HK-2 (cell line): ENCODE results near the gene WWC1.

Experiments used
- DNase-seq: peaks from one replicate; pipeline ENCODE4 v3.0.0-alpha.2; 2018; ENCODE audit not compliant: unreplicated experiment

Gene WWC1

DNA sequence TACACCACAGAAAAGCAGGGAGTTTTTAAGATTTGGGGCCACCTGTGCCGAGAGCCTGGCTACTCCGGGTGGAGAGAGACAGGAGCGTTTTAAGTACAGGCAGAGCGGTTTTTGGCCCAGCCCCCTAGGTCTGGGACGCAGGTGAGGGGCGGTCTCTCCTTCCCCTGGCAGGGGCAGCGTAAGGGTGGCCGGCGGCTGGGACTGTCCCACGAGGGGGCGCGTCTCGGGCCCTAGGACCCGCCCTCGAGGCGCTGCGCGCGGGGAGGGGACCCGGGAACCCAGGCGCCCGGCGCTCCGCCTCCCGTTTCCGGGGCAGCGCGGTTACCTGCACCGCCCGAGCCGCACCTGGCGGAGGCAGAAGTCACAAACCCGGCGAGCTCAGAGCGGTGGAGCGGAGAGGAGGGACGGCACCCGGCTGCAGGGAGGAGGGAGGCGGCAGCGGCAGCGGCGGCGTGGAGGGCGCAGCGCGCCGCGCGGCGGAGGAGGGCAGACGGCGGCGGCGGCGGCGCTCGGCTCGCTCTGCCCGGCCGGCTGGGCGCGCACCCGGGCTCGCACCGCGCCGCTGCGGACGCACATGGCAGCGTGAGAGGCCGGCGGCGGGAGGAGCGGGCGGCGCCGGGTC, at the start of gene WWC1:
TSS of gene WWC1 (plus strand) at position 304 of the 622 bp plus-strand sequence. CDS start 508 bp downstream, outside the sequence.
- DNase-seq: peak; percentile 84

- DNase-seq: no peak
These were observed 46.4 kb upstream of the WWC1 start for GRCh38 chr5:168244838-168245559.

DNA sequence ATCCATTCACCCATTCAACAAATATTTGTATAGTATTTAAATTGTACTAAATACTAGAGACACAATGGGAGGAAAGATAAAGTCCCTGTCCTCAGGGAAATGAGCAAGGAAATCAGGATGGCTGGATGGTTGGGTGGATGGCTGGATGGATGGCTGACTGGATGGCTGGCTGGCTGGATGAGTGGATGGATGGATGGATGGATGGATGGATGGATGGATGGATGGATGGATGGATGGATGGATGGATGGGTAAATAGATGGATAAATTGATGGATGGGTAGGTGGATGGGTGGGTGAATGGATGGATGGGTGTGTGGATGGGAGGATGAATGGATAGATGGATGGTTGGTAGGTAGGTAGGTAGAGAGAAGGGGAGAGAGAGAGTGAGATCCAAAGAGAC, 41.5 kb upstream of the WWC1 start:
- no peak for DNase-seq

- no peak for DNase-seq
These were observed 40.2 kb upstream of the WWC1 start for GRCh38 chr5:168251259-168251658.

DNA sequence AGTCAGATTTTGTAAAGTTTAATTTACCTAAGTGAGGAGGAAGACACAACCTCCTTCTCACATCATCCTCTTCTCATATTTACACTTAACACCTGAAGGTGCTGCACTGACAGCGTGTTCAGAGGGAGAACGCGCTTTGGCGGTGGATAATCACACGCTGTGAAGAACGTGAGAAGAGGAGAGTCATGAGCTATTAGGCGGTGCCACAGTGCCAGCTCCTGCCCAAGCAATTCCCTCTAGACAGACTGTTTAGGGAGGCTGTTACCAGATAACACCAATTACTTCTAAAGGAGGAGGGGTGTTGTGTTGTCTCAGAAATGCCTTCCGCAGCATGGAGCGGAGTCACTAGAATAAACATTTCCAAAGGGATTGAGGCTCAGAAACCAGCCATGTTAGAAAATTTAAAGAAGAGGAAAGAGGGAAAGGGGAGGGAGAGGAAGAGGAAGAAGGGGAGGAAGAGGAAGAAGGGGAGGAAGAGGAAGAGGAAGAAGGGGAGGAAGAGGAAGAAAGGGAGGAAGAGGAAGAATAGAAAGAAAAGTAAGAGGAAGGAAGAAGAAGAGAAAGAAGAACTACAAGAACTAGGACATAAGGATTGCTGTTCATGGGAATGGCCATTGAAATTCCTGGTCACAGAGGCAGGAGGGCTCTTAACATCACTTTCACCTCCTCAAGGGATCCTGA, 37.3 kb upstream of the WWC1 start:
- DNase-seq: no peak

GRCh38 chr5:168260353-168261226, 30.9 kb upstream of the WWC1 start:
- DNase-seq: no peak

DNA sequence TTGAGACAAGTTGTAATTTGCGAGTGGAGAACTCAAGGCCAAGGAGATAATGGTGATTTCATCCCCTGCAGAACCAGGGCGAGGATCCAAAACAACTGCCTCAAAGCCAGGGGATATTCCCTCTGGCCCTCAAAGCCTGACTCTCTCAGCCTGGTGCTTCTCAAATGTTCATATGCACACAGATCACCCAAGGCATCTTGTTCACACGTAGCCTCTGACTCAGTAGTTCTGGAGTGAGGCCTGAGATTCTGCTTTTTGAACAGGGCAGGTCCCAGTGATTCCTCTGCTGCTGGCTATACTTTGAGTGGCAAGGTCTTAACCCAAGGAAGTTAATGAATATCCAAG, 30.2 kb upstream of the WWC1 start:
- DNase-seq: no peak

GRCh38 chr5:168262042-168262743, 29.3 kb upstream of the WWC1 start:
- DNase-seq: no peak

- DNase-seq: no peak
These were observed 28.3 kb upstream of the WWC1 start for GRCh38 chr5:168263121-168263520.

- DNase-seq: no peak
These were observed 25.4 kb upstream of the WWC1 start for GRCh38 chr5:168266016-168266415.

GRCh38 chr5:168268949-168269936, 22.2 kb upstream of the WWC1 start:
- peak; percentile 91 for DNase-seq

- DNase-seq: no peak
These were observed 21.5 kb upstream of the WWC1 start for GRCh38 chr5:168269937-168270330.

DNA sequence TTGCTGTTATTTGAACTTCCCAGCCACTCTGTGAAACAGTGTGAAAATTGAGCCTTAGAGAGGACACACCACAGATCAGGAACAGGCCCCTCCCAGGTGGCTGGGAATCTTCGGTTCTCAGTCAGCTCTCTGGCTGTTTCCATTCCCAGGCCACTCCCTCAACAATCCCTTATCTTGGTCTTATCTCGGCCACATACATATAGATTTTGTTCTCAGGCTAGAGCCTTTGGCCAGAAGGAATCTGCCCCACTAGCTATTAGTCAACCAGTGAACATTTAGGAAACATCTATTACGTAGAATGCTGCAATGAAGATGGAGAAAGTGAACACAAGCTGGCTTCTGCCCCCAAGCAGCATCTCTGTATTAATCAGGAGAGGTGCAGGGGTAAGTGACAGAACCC, 21.0 kb upstream of the WWC1 start:
- no peak for DNase-seq

DNA sequence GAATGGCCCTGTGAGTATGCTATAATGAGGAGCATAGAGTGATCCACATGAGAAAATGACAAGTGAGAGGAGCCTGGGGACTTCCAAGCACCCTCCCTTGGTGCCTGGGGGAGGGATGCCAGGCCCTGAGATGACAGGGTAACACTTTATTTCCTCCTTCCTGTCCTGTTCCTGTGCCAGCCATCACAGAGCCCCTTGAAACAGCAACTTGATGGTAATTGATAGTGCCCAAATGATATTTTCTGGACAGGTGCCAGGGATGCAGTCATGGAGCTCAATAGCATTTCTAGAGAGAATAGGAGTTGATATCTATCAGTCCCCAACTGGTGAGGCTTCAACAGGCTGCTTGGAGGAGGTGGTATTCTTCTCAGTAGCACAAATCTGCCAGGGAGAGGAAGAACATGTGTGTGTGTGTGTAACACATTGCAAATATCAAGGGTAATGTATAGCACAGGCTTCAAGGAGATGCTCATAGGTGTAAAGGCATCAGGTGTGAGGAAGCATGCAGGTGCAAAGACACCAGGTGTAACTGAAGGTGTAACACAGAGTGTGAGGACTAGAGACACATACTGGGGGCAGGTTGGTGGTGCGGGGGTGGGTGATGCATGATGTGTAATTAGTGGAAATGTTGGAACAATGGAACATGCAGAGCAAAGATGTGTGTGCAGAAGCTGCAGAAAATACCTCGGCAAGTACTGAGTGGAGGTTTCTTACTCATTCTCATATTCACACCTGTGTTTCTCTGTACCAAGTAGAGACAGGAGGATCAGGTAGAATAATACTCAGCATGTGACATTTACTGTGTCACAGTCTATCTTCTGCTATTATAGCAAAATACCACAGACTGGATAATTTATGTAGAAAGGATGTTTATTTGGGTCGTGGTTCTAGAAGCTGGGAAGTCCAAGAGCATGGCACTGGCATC, 18.1 kb upstream of the WWC1 start:
- no peak for DNase-seq

DNA sequence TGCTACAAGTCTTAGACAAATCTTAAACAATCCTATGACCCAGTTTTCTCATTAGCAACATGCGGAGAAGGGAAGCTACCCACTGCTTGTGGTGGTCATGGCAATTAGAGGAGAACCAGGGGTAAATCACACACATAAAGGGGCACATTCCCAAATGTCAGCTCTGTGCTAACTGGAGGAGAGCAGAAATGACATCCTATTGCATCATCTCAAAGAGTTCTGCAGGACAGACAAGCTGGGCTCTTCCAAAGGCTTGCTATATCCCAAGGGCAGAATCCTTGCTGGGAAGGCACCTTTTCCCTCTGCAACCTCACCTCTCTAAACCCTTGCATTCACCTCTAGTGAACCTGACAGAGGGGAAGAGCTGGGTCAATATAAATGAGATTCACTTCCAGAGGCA, 17.0 kb upstream of the WWC1 start:
- DNase-seq: no peak

GRCh38 chr5:168275940-168276339, 15.5 kb upstream of the WWC1 start:
- no peak for DNase-seq

- DNase-seq: no peak
These were observed 9.3 kb upstream of the WWC1 start for GRCh38 chr5:168282120-168282519.

DNA sequence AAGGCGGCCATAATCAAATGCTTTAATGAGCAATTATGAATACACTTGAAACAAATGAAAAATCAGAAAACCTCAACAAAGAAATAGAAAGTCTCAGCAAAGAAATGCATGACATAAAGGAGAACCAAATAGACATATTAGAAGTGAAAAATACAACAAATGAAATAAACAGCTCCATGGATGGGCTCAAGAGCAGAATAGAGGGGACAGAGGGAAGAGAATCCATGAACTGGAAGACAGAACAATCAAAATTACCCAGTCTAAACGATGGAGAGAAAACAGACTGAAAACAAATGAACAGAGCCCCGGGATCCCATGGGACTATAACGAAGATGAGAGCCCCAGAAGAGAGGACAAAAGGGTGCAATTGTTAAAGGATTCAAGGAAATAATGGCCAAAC, 6.6 kb upstream of the WWC1 start:
- no peak for DNase-seq

DNA sequence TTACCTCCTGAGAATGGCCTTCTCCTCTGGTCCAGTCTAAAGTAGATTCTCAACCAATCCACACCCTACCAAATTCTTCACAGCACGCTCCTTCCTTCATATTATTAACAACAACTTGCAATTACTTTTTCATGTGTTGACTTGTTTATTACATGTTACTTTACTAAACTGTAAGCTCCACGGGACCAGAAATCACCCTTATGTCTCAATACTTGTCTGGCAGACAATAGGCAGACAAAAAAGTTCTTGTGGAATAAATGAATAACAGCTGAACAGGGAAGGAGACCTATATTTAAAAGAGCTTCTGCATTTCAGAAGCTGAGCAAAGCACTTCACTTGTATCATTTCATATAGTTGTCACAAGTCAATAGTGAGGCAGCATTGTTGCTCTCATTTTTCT, 5.7 kb upstream of the WWC1 start:
- DNase-seq: no peak
